ENCODE measurements around the gene RAD51B. TPM values are rescaled to one million over a fixed set of nuclear protein-coding genes. Genes with fewer than 3 reads are reported as not detected.
A peak's percentile ranks its signal among the peaks of the same experiment; 100 is the strongest.

RAD51B gene
- total RNA-seq, 1 experiment from 2014 or later, result 29.9 TPM

DNA sequence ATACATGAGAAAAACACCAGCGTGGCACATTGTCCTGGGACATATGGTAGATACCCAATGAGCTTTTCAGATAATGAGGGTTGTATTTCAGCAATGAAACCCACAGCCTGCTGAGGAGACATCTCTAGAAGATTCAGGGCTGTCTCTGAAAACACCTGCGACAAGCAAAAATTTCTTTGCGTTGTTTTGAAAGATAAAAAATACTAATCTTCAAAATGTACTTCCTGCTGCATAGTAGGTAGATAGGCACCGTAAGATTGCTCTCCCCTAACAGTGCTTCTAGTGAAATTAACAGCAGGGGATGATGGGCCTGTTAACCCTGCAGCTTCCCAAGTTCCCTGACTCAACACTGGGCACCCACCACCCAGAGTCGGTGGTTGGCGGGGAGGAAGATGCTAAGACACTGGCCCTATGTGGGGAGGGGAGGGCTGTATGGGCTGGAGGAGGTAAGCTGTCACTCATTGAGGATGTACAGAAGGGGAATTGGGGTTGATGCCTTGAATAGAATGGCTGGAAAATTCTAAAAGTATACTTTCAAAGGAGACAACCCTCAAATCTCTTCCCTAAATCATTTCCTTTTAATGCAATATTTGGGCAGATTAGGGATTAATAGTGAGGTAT, 953.3 kb downstream of the RAD51B start:
- Histone ChIP-seq H3K4me2 (no peak overlapping the region), H3K9me3 (ENCODE audit: insufficient read depth, low read depth) (no peaks in the 10 kb centered on the region), H3K36me3 (ENCODE audit: low read depth) (no peaks in the 10 kb centered on the region), H3K4me1 (replicated peaks; ENCODE audit: insufficient read depth) (peaks cover 22% of the 10 kb centered on the region), H3K4me3 (no peak overlapping the region), H4K20me1 (ENCODE audit: insufficient read depth) (no peaks in the 10 kb centered on the region), H3K79me2 (ENCODE audit: low read depth) (no peaks in the 10 kb centered on the region), H3F3A (ENCODE audit: insufficient read depth, low read depth) (peaks cover 20% of the 10 kb centered on the region; the same call in 1 of the 2 replicates), H3K9me2 (ENCODE audit: insufficient read depth) (no peaks in the 10 kb centered on the region), H3K27ac (no peak overlapping the region), H3K27me3 (ENCODE audit: insufficient read depth, low read depth) (no peaks in the 10 kb centered on the region), H2AFZ (no peak overlapping the region)
- DNase-seq, result no peak
- TF ChIP-seq EZH2 (IDR thresholded peaks at IDR 0.05; ENCODE audit: low read depth), result no peak
- TF ChIP-seq, protein P1, sequence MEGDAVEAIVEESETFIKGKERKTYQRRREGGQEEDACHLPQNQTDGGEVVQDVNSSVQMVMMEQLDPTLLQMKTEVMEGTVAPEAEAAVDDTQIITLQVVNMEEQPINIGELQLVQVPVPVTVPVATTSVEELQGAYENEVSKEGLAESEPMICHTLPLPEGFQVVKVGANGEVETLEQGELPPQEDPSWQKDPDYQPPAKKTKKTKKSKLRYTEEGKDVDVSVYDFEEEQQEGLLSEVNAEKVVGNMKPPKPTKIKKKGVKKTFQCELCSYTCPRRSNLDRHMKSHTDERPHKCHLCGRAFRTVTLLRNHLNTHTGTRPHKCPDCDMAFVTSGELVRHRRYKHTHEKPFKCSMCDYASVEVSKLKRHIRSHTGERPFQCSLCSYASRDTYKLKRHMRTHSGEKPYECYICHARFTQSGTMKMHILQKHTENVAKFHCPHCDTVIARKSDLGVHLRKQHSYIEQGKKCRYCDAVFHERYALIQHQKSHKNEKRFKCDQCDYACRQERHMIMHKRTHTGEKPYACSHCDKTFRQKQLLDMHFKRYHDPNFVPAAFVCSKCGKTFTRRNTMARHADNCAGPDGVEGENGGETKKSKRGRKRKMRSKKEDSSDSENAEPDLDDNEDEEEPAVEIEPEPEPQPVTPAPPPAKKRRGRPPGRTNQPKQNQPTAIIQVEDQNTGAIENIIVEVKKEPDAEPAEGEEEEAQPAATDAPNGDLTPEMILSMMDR (conservative IDR thresholded peaks at IDR 0.05), result no peak
- no TSS peak for BruUV-seq (replicated peaks)
- ChIA-PET CTCF (no interaction called here), POLR2A (ENCODE audit: unreplicated experiment) (no interaction called here)
- intact Hi-C loops (cut with micrococcal nuclease; ENCODE audit: unreplicated experiment), result no loop called here

DNA sequence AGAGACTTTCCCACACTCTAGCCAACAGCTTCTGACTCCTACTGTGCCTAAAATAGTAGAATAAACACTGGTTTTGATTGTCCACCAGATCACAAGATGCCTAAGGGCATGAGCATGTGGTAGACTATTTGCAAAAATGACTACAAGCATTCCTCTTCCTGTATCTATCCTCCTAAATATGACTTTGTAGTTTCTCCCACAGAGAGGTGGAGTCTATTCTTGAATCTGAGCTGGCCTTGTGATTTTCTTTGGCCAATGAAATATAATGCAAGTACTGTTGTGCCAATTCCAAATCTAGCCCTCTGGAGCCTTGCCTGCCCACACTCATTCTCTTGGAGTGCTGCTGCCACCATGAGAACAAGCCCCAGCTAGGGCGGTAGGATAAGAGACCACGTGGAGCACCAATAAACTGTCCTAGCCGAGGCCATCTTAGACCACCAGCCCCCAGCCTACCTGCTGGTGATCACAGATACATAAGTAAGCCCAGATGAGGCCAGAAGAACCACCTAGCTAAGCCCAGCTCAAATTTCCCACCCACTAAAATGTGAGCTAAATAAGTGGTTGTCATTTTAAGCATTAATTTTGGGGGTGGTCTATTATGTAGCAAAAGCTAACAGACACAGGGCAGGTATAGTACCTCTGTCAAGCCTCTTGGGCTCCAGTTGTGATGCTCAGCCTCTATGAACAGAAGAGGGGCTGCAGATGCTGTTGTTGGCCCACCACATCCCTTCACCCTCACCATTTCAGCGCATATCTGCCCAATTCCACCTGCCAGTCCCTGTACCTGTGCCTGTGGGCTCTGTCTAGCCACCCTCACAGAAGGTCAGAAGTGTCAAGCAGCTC, 955.4 kb downstream of the RAD51B start:
- Histone ChIP-seq H3K36me3 (ENCODE audit: low read depth) (no peaks in the 10 kb centered on the region), H3K27ac (peak overlapping the region; percentile 88), H3K9me2 (ENCODE audit: insufficient read depth) (no peaks in the 10 kb centered on the region), H3K9me3 (ENCODE audit: insufficient read depth, low read depth) (no peaks in the 10 kb centered on the region), H3F3A (ENCODE audit: insufficient read depth, low read depth) (peaks cover 33% of the 10 kb centered on the region; the same call in 1 of the 2 replicates), H3K79me2 (ENCODE audit: low read depth) (no peaks in the 10 kb centered on the region), H2AFZ (no peak overlapping the region), H3K27me3 (ENCODE audit: insufficient read depth, low read depth) (no peaks in the 10 kb centered on the region), H3K4me3 (no peak overlapping the region), H4K20me1 (ENCODE audit: insufficient read depth) (no peaks in the 10 kb centered on the region), H3K4me1 (replicated peaks; ENCODE audit: insufficient read depth) (peaks cover 34% of the 10 kb centered on the region), H3K4me2 (peak overlapping the region; percentile 43; the same call in 1 of the 2 replicates)
- intact Hi-C loops (cut with micrococcal nuclease; ENCODE audit: unreplicated experiment), result no loop called here
- BruUV-seq (replicated peaks), result no TSS peak
- TF ChIP-seq EZH2 (IDR thresholded peaks at IDR 0.05; ENCODE audit: low read depth), result no peak
- TF ChIP-seq, protein P1 (conservative IDR thresholded peaks at IDR 0.05), result peak; percentile 8; the same call in 1 of the 2 replicates
- peak in 1 of 2 experiments; percentile 95 for DNase-seq
- POLR2A ChIA-PET (ENCODE audit: unreplicated experiment), result interaction anchor here (0.6 kb wide), 1 partner anchor 247 kb away, joined by 7 read pairs; no protein-coding TSS in a partner anchor
- CTCF ChIA-PET, result no interaction called here

DNA sequence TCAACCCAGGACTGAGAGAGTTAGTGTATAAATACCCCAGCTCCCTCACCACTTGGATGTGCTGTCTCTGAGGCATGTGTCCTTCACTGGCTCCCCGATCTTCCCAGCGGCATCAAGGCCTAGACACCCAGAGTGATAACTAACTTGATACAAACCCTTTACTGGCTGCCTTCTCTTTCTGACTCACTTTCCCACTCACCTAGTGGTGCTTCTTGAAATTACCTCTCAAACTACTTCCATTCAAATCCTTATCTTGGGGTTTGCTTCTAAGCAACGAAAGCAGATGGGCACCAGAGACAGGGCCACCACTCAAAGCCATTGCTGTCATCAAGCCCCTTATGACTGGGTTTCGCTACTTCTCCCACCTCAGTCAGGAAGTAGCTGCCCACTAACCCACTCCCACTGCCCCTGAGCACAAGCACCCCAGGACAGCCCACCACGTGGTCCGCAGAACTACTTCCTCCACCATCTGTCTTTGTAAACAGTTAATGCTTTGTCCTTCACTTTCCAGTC, 956.1 kb downstream of the RAD51B start:
- Histone ChIP-seq H3K27ac (peak overlapping the region; percentile 88), H3K9me2 (ENCODE audit: insufficient read depth) (no peaks in the 10 kb centered on the region), H4K20me1 (ENCODE audit: insufficient read depth) (no peaks in the 10 kb centered on the region), H2AFZ (no peak overlapping the region), H3K4me1 (replicated peaks; ENCODE audit: insufficient read depth) (peaks cover 34% of the 10 kb centered on the region), H3K4me3 (no peak overlapping the region), H3K4me2 (no peak overlapping the region), H3F3A (ENCODE audit: insufficient read depth, low read depth) (peaks cover 37% of the 10 kb centered on the region; the same call in 1 of the 2 replicates), H3K9me3 (ENCODE audit: insufficient read depth, low read depth) (no peaks in the 10 kb centered on the region), H3K27me3 (ENCODE audit: insufficient read depth, low read depth) (no peaks in the 10 kb centered on the region), H3K36me3 (ENCODE audit: low read depth) (no peaks in the 10 kb centered on the region), H3K79me2 (ENCODE audit: low read depth) (no peaks in the 10 kb centered on the region)
- TF ChIP-seq EZH2 (IDR thresholded peaks at IDR 0.05; ENCODE audit: low read depth), result no peak
- TF ChIP-seq, protein P1 (conservative IDR thresholded peaks at IDR 0.05), result peak; percentile 40; the same call in 1 of the 2 replicates
- intact Hi-C loops (cut with micrococcal nuclease; ENCODE audit: unreplicated experiment), result no loop called here
- POLR2A ChIA-PET (ENCODE audit: unreplicated experiment), result no interaction called here
- no peak for DNase-seq
- no TSS peak for BruUV-seq (replicated peaks)
- CTCF ChIA-PET, result no interaction called here
